CD4-positive, alpha-beta T cell treated with Interleukin-15 for 1 hour (primary cell): ENCODE data around the gene C2orf92.

Source experiments
- DNase-seq: peaks from one replicate; pipeline ENCODE4 v3.0.0-alpha.2; 2020

Gene C2orf92

GRCh38 chr2:97749581-97749980 lies 80.1 kb downstream of the C2orf92 start:
- no peak for DNase-seq

- DNase-seq, result no peak
Measured at GRCh38 chr2:97750017-97750416, 80.5 kb downstream of the C2orf92 start.

- DNase-seq, result no peak
Measured at GRCh38 chr2:97751752-97752151, 82.2 kb downstream of the C2orf92 start.
